Loucy (cell line): ENCODE measurements around the gene TTL.
"Not testable (repeated sequence)": the region's sequence is repeated elsewhere in the genome, so short reads cannot be mapped to it uniquely, and the experiment has no call there.

Source experiments
- H2AFZ ChIP-seq: fragments of 200-600 bp; sonication (generic); 2 replicates; pipeline ENCODE4 v1.6.0; 2016; ENCODE audit warnings: antibody characterized with exemption, mild to moderate bottlenecking, low read length, moderate library complexity
- H3F3A ChIP-seq: fragments of 200-600 bp; 2 replicates; pipeline ENCODE4 v1.6.0; 2016; ENCODE audit warnings: antibody characterized with exemption, low read depth, mild to moderate bottlenecking
- H3K27me3 ChIP-seq: fragments of 200-600 bp; sonication (generic); 2 replicates; pipeline ENCODE4 v1.6.1; 2014; ENCODE audit warnings: low read length, mild to moderate bottlenecking; ENCODE audit not compliant: insufficient read depth, poor library complexity, severe bottlenecking
- H3K36me3 ChIP-seq: fragments of 200-600 bp; sonication (generic); 2 replicates; pipeline ENCODE4 v1.6.1; 2016; ENCODE audit warnings: low read length; ENCODE audit not compliant: insufficient read depth
- H3K4me1 ChIP-seq: fragments of 200-600 bp; sonication (generic); 2 replicates; pipeline ENCODE4 v1.5.1; 2014; ENCODE audit warnings: low read length, mild to moderate bottlenecking; ENCODE audit not compliant: insufficient read depth, poor library complexity, severe bottlenecking
- H3K4me2 ChIP-seq: fragments of 200-600 bp; sonication (generic); 2 replicates; pipeline ENCODE4 v1.6.0; 2014; ENCODE audit warnings: antibody characterized with exemption, low read length, low read depth, mild to moderate bottlenecking; ENCODE audit not compliant: poor library complexity, severe bottlenecking
- H3K4me3 ChIP-seq: fragments of 200-600 bp; sonication (generic); 2 replicates; pipeline ENCODE4 v1.5.1; 2014; ENCODE audit warnings: low read length, mild to moderate bottlenecking, mixed read lengths; ENCODE audit not compliant: poor library complexity, severe bottlenecking
- H3K79me2 ChIP-seq: fragments of 200-600 bp; sonication (generic); 2 replicates; pipeline ENCODE4 v1.6.1; 2014; ENCODE audit warnings: low read length; ENCODE audit not compliant: insufficient read depth
- H3K9ac ChIP-seq: fragments of 200-600 bp; sonication (generic); 2 replicates; pipeline ENCODE4 v1.6.0; 2014; ENCODE audit warnings: mild to moderate bottlenecking, low read depth, low read length, moderate library complexity; ENCODE audit not compliant: poor library complexity, severe bottlenecking
- H3K9me2 ChIP-seq: fragments of 200-600 bp; sonication (generic); replicated peaks from 2 replicates; pipeline ENCODE4 v1.6.1; 2016; ENCODE audit warnings: low read depth, low read length, mixed read lengths
- H3K9me3 ChIP-seq: fragments of 200-600 bp; sonication (generic); 2 replicates; pipeline ENCODE4 v1.6.1; 2014; ENCODE audit warnings: mild to moderate bottlenecking, antibody characterized with exemption, low read length, low read depth; ENCODE audit not compliant: insufficient read depth
- H4K20me1 ChIP-seq: fragments of 200-600 bp; sonication (generic); 2 replicates; pipeline ENCODE4 v1.6.0; 2014; ENCODE audit warnings: antibody characterized with exemption, low read length, mild to moderate bottlenecking; ENCODE audit not compliant: insufficient read depth, poor library complexity, severe bottlenecking
- EZH2phosphoT487 ChIP-seq: fragments of 200-600 bp; IDR thresholded peaks from 2 replicates; pipeline ENCODE4 v1.6.1; 2018; ENCODE audit warnings: antibody characterized with exemption, mild to moderate bottlenecking, moderate library complexity, borderline replicate concordance
- TF ChIP-seq, protein P1 (sequence below): fragments of 200-600 bp; sonication (generic); conservative IDR thresholded peaks from 2 replicates; pipeline ENCODE4 v1.5.1; 2014; ENCODE audit warnings: mild to moderate bottlenecking, antibody characterized with exemption, low read length

The TTL gene

DNA sequence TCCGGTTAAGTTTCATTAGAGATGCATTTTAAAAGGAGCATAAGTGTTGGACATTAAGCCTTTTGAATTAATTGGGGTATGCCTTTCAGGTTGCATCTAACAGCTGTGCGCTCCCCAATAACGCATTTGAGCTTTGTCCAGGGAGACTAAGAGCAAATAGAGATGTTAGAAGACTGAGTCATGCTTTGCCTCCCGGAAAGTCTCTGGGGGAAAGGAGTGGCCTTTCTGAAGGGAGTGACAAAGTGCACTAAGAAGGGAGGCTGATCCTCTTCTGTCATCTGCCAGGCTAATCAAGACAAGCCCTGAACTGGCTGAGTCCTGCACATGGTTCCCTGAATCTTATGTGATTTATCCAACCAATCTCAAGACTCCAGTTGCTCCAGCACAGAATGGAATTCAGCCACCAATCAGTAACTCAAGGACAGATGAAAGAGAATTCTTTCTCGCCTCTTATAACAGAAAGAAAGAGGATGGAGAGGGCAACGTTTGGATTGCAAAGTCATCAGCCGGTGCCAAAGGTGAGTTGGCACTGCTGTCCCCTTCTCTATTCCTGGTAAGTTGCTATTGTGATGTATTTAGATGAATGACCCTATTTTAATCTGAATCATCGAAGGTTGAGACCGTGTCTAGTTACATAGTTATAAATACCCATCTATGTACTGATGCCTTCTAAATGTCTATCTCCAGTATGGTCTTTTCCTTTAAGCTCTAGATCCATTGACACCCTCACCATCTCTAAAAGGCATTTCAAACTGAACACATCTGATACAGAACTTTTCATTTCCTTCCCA, 12.1 kb downstream of the TTL start:
- peaks cover 19% of the 10 kb centered on the region; the same call in 1 of the 2 replicates for H3K36me3 ChIP-seq
- 0 out of 2 replicates have a peak, but pooled peaks cover 6% of the 10 kb centered on the region for H3K79me2 ChIP-seq
- H3K9me2 ChIP-seq = no peaks in the 10 kb centered on the region
- H3K4me3 ChIP-seq = no peak overlapping the region
- no peaks in the 10 kb centered on the region for H3K9me3 ChIP-seq
- no peaks in the 10 kb centered on the region for H4K20me1 ChIP-seq
- H3K27me3 ChIP-seq = no peaks in the 10 kb centered on the region
- no peak overlapping the region for H2AFZ ChIP-seq
- TF ChIP-seq, protein P1, sequence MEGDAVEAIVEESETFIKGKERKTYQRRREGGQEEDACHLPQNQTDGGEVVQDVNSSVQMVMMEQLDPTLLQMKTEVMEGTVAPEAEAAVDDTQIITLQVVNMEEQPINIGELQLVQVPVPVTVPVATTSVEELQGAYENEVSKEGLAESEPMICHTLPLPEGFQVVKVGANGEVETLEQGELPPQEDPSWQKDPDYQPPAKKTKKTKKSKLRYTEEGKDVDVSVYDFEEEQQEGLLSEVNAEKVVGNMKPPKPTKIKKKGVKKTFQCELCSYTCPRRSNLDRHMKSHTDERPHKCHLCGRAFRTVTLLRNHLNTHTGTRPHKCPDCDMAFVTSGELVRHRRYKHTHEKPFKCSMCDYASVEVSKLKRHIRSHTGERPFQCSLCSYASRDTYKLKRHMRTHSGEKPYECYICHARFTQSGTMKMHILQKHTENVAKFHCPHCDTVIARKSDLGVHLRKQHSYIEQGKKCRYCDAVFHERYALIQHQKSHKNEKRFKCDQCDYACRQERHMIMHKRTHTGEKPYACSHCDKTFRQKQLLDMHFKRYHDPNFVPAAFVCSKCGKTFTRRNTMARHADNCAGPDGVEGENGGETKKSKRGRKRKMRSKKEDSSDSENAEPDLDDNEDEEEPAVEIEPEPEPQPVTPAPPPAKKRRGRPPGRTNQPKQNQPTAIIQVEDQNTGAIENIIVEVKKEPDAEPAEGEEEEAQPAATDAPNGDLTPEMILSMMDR = no peak
- no peak for TF ChIP-seq EZH2phosphoT487
- H3F3A ChIP-seq = 0 out of 2 replicates have a peak, but pooled peaks cover 5% of the 10 kb centered on the region
- H3K9ac ChIP-seq = no peak overlapping the region
- H3K4me2 ChIP-seq = no peak overlapping the region
- no peaks in the 10 kb centered on the region for H3K4me1 ChIP-seq

DNA sequence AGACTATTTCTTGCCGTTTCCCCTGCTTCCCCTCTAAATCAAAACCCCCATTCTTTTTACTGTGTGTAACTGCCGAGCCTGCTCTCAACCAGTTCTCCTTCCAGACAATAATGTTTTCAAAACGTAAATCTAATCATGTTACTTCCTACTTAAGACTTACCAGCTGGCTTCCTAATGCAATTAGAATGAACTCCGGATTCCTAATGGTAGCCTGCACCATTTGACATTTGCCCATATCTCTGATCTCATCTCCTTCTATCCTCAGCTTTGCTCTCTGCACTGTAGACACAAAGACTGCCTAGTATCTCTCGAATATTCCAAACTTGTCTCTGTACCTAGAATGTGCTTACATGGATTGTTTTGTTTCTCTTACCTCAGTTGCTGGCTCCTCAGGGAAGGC, 12.9 kb downstream of the TTL start:
- H3K36me3 ChIP-seq = peaks cover 17% of the 10 kb centered on the region; the same call in 1 of the 2 replicates
- H3F3A ChIP-seq = no peaks in the 10 kb centered on the region
- TF ChIP-seq, protein P1 = no peak
- no peak for TF ChIP-seq EZH2phosphoT487
- H3K9ac ChIP-seq = no peak overlapping the region
- H3K9me3 ChIP-seq = no peaks in the 10 kb centered on the region
- no peaks in the 10 kb centered on the region for H3K27me3 ChIP-seq
- no peak overlapping the region for H3K4me2 ChIP-seq
- no peaks in the 10 kb centered on the region for H4K20me1 ChIP-seq
- H3K4me1 ChIP-seq = no peaks in the 10 kb centered on the region
- 0 out of 2 replicates have a peak, but pooled peaks cover 6% of the 10 kb centered on the region for H3K79me2 ChIP-seq
- no peaks in the 10 kb centered on the region for H3K9me2 ChIP-seq
- H3K4me3 ChIP-seq = no peak overlapping the region
- H2AFZ ChIP-seq = no peak overlapping the region

DNA sequence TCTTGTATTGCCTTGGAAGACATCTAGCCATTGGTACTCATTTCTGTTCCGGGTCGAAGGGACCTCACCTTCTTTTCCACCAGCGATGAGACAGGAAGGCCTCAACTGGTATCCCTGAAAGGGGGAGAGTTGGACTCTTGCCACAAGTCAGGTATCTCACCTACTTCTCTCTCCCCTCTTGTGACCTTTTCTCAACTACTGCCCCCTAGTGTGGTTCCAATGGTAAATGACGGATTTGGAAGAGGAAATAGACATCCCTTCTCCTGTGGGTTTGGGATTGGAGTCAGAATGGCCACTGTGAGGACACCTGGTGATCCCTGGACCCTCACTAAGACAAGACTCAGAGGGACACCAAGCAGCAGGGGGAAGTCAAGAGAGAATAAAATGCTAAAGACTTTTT, 13.9 kb downstream of the TTL start:
- not testable (repeated sequence) for H4K20me1 ChIP-seq, H3K4me2 ChIP-seq, H3K9me3 ChIP-seq, H3K9ac ChIP-seq, H3K27me3 ChIP-seq, H3K79me2 ChIP-seq, H3K4me1 ChIP-seq, H3K4me3 ChIP-seq, H2AFZ ChIP-seq, H3K9me2 ChIP-seq, H3F3A ChIP-seq
- peaks cover 17% of the 10 kb centered on the region; the same call in 1 of the 2 replicates for H3K36me3 ChIP-seq
